Measurements from ENCODE around the gene ESR2. TPM values are rescaled to one million over a fixed set of nuclear protein-coding genes. Genes with fewer than 3 reads are reported as not detected.

ESR2 gene
- polyA plus RNA-seq, 3 donors, result 0.04 TPM; not detected in 2

GRCh38 chr14:64091217-64091616 lies 203.0 kb downstream of the ESR2 start:
- DNase-seq, result no peak
- no peaks in the 10 kb centered on the region for H4K20me1 ChIP-seq (ENCODE audit: insufficient read depth, low read length)
- no peaks in the 10 kb centered on the region for H3K9me3 Mint-ChIP-seq
- no peaks in the 10 kb centered on the region for H3K36me3 Mint-ChIP-seq
- no peak overlapping the region for H3K27ac ChIP-seq (ENCODE audit: low read depth in 1 of 2, low read length in 2 of 2)
- H3K4me2 ChIP-seq (replicated peaks; ENCODE audit: extremely low read depth, low read length, poor library complexity, severe bottlenecking), result no peak overlapping the region
- H3K27me3 Mint-ChIP-seq (ENCODE audit: low read depth in 3 of 3), result peaks cover 0 to 4% (median 2%) of the 10 kb centered on the region in 3 donors
- H2AFZ ChIP-seq (ENCODE audit: insufficient read depth, low read depth, low read length, poor library complexity, severe bottlenecking), result no peak overlapping the region
- no peak overlapping the region for H3K27ac Mint-ChIP-seq
- H3K36me3 ChIP-seq (replicated peaks in 1 of 2; ENCODE audit: control insufficient read depth in 1 of 2, insufficient read depth in 2 of 2, low read length in 2 of 2), result no peaks in the 10 kb centered on the region
- no peaks in the 10 kb centered on the region for H3K9me3 ChIP-seq (replicated peaks in 1 of 2; ENCODE audit: control insufficient read depth in 1 of 2, insufficient read depth in 1 of 2, low read length in 2 of 2)
- no peak overlapping the region for H3K4me3 Mint-ChIP-seq
- H3K4me1 ChIP-seq (ENCODE audit: control insufficient read depth in 1 of 2, insufficient read depth in 2 of 2, low read length in 2 of 2), result no peaks in the 10 kb centered on the region
- H3K4me3 ChIP-seq (replicated peaks in 1 of 3; ENCODE audit: low read depth in 2 of 3, low read length in 3 of 3), result no peak overlapping the region
- no peaks in the 10 kb centered on the region for H3K27me3 ChIP-seq (ENCODE audit: control insufficient read depth in 2 of 2, insufficient read depth in 2 of 2, low read length in 2 of 2)
- no peaks in the 10 kb centered on the region for H3K4me1 Mint-ChIP-seq
- no peaks in the 10 kb centered on the region for H3K79me2 ChIP-seq (ENCODE audit: insufficient read depth, low read length)
- no CpG with 5 or more reads among the region's 1 CpG for WGBS (ENCODE audit: insufficient coverage)
- no peak overlapping the region for H3K9ac ChIP-seq (ENCODE audit: insufficient read depth, low read length, poor library complexity, severe bottlenecking)
- intact Hi-C loops (cut with micrococcal nuclease), result no loop called here
- no peak for TF ChIP-seq CTCF (IDR thresholded peaks at IDR 0.05)

- Mint-ChIP-seq H3K27ac (no peak overlapping the region), H3K9me3 (peaks cover 0 to 2% (median 0%) of the 10 kb centered on the region in 7 donors), H3K4me3 (no peak overlapping the region), H3K27me3 (ENCODE audit: low read depth in 3 of 3) (peaks cover 0 to 4% (median 2%) of the 10 kb centered on the region in 3 donors), H3K4me1 (no peaks in the 10 kb centered on the region), H3K36me3 (no peaks in the 10 kb centered on the region)
- DNase-seq, result no peak
- Histone ChIP-seq H2AFZ (ENCODE audit: insufficient read depth, low read depth, low read length, poor library complexity, severe bottlenecking) (no peak overlapping the region), H3K9me3 (replicated peaks in 1 of 2; ENCODE audit: control insufficient read depth in 1 of 2, insufficient read depth in 1 of 2, low read length in 2 of 2) (no peaks in the 10 kb centered on the region), H3K79me2 (ENCODE audit: insufficient read depth, low read length) (no peaks in the 10 kb centered on the region), H3K4me3 (replicated peaks in 1 of 3; ENCODE audit: low read depth in 2 of 3, low read length in 3 of 3) (no peak overlapping the region), H3K27me3 (ENCODE audit: control insufficient read depth in 2 of 2, insufficient read depth in 2 of 2, low read length in 2 of 2) (no peaks in the 10 kb centered on the region), H3K36me3 (replicated peaks in 1 of 2; ENCODE audit: control insufficient read depth in 1 of 2, insufficient read depth in 2 of 2, low read length in 2 of 2) (no peaks in the 10 kb centered on the region), H3K9ac (ENCODE audit: insufficient read depth, low read length, poor library complexity, severe bottlenecking) (no peak overlapping the region), H3K4me2 (replicated peaks; ENCODE audit: extremely low read depth, low read length, poor library complexity, severe bottlenecking) (no peak overlapping the region), H4K20me1 (ENCODE audit: insufficient read depth, low read length) (no peaks in the 10 kb centered on the region), H3K4me1 (ENCODE audit: control insufficient read depth in 1 of 2, insufficient read depth in 2 of 2, low read length in 2 of 2) (no peaks in the 10 kb centered on the region), H3K27ac (ENCODE audit: low read depth in 1 of 2, low read length in 2 of 2) (no peak overlapping the region)
- TF ChIP-seq CTCF (IDR thresholded peaks at IDR 0.05), result no peak
- intact Hi-C loops (cut with micrococcal nuclease), result no loop called here
- 100% methylated on average over 1 of the region's 2 CpGs for WGBS (ENCODE audit: insufficient coverage)
Observed at GRCh38 chr14:64089920-64090319, 204.3 kb downstream of the ESR2 start.

Data from CD14-positive monocyte (primary cell).